Measurements from ENCODE around the gene MYZAP.

MYZAP gene

GRCh38 chr15:57651445-57651844, 59.7 kb downstream of the MYZAP start:
- H3K36me3 ChIP-seq (ENCODE audit: control insufficient read depth, insufficient read depth, low read length, severe bottlenecking), result peaks cover 5% of the 10 kb centered on the region
- no peak overlapping the region for H3K4me3 ChIP-seq (ENCODE audit: low read length)
- H3K9ac ChIP-seq (ENCODE audit: low read length), result no peak overlapping the region
- H3K27me3 ChIP-seq (replicated peaks; ENCODE audit: control insufficient read depth, insufficient read depth, low read length), result no peaks in the 10 kb centered on the region
- DNase-seq (ENCODE audit: low read depth), result no peak
- no peaks in the 10 kb centered on the region for H3K9me3 ChIP-seq (ENCODE audit: control insufficient read depth, low read length)
- peaks cover 32% of the 10 kb centered on the region for H3K4me1 ChIP-seq (ENCODE audit: control insufficient read depth, insufficient read depth, low read length)

GRCh38 chr15:57652481-57652880, 60.8 kb downstream of the MYZAP start:
- H3K4me1 ChIP-seq (ENCODE audit: control insufficient read depth, insufficient read depth, low read length), result peaks cover 28% of the 10 kb centered on the region
- no peak for DNase-seq (ENCODE audit: low read depth)
- no peaks in the 10 kb centered on the region for H3K36me3 ChIP-seq (ENCODE audit: control insufficient read depth, insufficient read depth, low read length, severe bottlenecking)
- no peaks in the 10 kb centered on the region for H3K27me3 ChIP-seq (replicated peaks; ENCODE audit: control insufficient read depth, insufficient read depth, low read length)
- H3K9me3 ChIP-seq (ENCODE audit: control insufficient read depth, low read length), result no peaks in the 10 kb centered on the region
- no peak overlapping the region for H3K9ac ChIP-seq (ENCODE audit: low read length)
- H3K4me3 ChIP-seq (ENCODE audit: low read length), result no peak overlapping the region

- peak; percentile 88 for DNase-seq (ENCODE audit: low read depth)
- H3K4me3 ChIP-seq (ENCODE audit: low read length), result peak overlapping the region; percentile 55
- H3K9ac ChIP-seq (ENCODE audit: low read length), result peak overlapping the region; percentile 18
- H3K9me3 ChIP-seq (ENCODE audit: control insufficient read depth, low read length), result no peaks in the 10 kb centered on the region
- H3K4me1 ChIP-seq (ENCODE audit: control insufficient read depth, insufficient read depth, low read length), result peaks cover 23% of the 10 kb centered on the region
- no peaks in the 10 kb centered on the region for H3K36me3 ChIP-seq (ENCODE audit: control insufficient read depth, insufficient read depth, low read length, severe bottlenecking)
- no peaks in the 10 kb centered on the region for H3K27me3 ChIP-seq (replicated peaks; ENCODE audit: control insufficient read depth, insufficient read depth, low read length)
Measured at GRCh38 chr15:57654153-57654852, 62.6 kb downstream of the MYZAP start.

DNA sequence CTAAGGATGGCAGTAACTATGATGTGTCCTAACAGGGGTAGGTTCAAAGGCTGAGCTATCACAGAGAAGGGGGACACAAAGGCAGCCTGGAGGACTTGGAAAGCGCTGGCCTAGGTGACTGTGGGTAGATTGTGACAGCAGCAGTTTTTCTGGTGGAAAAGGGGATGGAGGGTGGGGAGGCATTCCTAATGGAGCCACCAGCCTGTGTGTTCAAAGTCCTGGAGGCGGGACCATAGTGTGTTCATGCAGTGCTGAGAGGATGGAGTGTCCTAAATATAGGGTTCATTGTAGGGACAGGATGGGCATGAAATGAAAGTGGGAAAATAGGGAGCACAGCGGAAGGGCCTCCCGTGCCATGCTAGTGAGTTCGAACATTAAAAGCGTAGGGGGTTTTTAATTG, 63.3 kb downstream of the MYZAP start:
- Histone ChIP-seq H3K4me3 (ENCODE audit: low read length) (peak overlapping the region; percentile 55), H3K27me3 (replicated peaks; ENCODE audit: control insufficient read depth, insufficient read depth, low read length) (no peaks in the 10 kb centered on the region), H3K4me1 (ENCODE audit: control insufficient read depth, insufficient read depth, low read length) (peaks cover 19% of the 10 kb centered on the region), H3K9ac (ENCODE audit: low read length) (peak overlapping the region; percentile 18), H3K9me3 (ENCODE audit: control insufficient read depth, low read length) (no peaks in the 10 kb centered on the region), H3K36me3 (ENCODE audit: control insufficient read depth, insufficient read depth, low read length, severe bottlenecking) (no peaks in the 10 kb centered on the region)
- no peak for DNase-seq (ENCODE audit: low read depth)

GRCh38 chr15:57655809-57656208, 64.1 kb downstream of the MYZAP start:
- DNase-seq (ENCODE audit: low read depth), result no peak
- Histone ChIP-seq H3K4me3 (ENCODE audit: low read length) (no peak overlapping the region), H3K36me3 (ENCODE audit: control insufficient read depth, insufficient read depth, low read length, severe bottlenecking) (no peaks in the 10 kb centered on the region), H3K27me3 (replicated peaks; ENCODE audit: control insufficient read depth, insufficient read depth, low read length) (no peaks in the 10 kb centered on the region), H3K9ac (ENCODE audit: low read length) (no peak overlapping the region), H3K9me3 (ENCODE audit: control insufficient read depth, low read length) (no peaks in the 10 kb centered on the region), H3K4me1 (ENCODE audit: control insufficient read depth, insufficient read depth, low read length) (peaks cover 19% of the 10 kb centered on the region)

DNA sequence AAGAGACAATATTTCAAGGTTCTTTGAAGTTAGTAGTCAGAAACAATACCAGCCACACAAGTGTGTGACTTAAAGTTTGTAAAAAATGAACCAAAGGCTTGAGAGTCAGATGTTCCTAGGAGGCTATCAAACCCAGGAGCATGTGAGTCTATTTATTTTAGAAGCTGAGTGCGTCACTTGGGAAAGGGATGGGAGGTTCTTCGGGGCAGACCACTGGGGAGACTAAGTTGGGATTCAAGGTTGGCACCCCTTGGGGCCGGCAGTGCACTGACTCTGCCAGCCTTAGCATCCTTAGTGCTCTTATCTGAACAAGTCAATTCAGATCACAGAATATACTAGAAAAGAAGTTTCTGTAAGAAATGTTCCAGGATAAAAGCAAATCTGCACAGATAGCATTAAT, 64.7 kb downstream of the MYZAP start:
- no peak for DNase-seq (ENCODE audit: low read depth)
- H3K4me1 ChIP-seq (ENCODE audit: control insufficient read depth, insufficient read depth, low read length), result peaks cover 16% of the 10 kb centered on the region
- H3K9me3 ChIP-seq (ENCODE audit: control insufficient read depth, low read length), result no peaks in the 10 kb centered on the region
- no peak overlapping the region for H3K4me3 ChIP-seq (ENCODE audit: low read length)
- peaks cover 3% of the 10 kb centered on the region for H3K36me3 ChIP-seq (ENCODE audit: control insufficient read depth, insufficient read depth, low read length, severe bottlenecking)
- no peak overlapping the region for H3K9ac ChIP-seq (ENCODE audit: low read length)
- H3K27me3 ChIP-seq (replicated peaks; ENCODE audit: control insufficient read depth, insufficient read depth, low read length), result no peaks in the 10 kb centered on the region

- peaks cover 8% of the 10 kb centered on the region for H3K36me3 ChIP-seq (ENCODE audit: control insufficient read depth, insufficient read depth, low read length, severe bottlenecking)
- peaks cover 13% of the 10 kb centered on the region for H3K4me1 ChIP-seq (ENCODE audit: control insufficient read depth, insufficient read depth, low read length)
- no peaks in the 10 kb centered on the region for H3K27me3 ChIP-seq (replicated peaks; ENCODE audit: control insufficient read depth, insufficient read depth, low read length)
- no peak for DNase-seq (ENCODE audit: low read depth)
- no peaks in the 10 kb centered on the region for H3K9me3 ChIP-seq (ENCODE audit: control insufficient read depth, low read length)
- no peak overlapping the region for H3K9ac ChIP-seq (ENCODE audit: low read length)
- H3K4me3 ChIP-seq (ENCODE audit: low read length), result no peak overlapping the region
Measured at GRCh38 chr15:57657619-57658018, 65.9 kb downstream of the MYZAP start.

GRCh38 chr15:57662091-57662744, 70.5 kb downstream of the MYZAP start:
- no peak overlapping the region for H3K9ac ChIP-seq (ENCODE audit: low read length)
- H3K4me1 ChIP-seq (ENCODE audit: control insufficient read depth, insufficient read depth, low read length), result peaks cover 4% of the 10 kb centered on the region
- no peak for DNase-seq (ENCODE audit: low read depth)
- H3K4me3 ChIP-seq (ENCODE audit: low read length), result no peak overlapping the region
- H3K9me3 ChIP-seq (ENCODE audit: control insufficient read depth, low read length), result no peaks in the 10 kb centered on the region
- H3K27me3 ChIP-seq (replicated peaks; ENCODE audit: control insufficient read depth, insufficient read depth, low read length), result no peaks in the 10 kb centered on the region
- H3K36me3 ChIP-seq (ENCODE audit: control insufficient read depth, insufficient read depth, low read length, severe bottlenecking), result peaks cover 8% of the 10 kb centered on the region

DNA sequence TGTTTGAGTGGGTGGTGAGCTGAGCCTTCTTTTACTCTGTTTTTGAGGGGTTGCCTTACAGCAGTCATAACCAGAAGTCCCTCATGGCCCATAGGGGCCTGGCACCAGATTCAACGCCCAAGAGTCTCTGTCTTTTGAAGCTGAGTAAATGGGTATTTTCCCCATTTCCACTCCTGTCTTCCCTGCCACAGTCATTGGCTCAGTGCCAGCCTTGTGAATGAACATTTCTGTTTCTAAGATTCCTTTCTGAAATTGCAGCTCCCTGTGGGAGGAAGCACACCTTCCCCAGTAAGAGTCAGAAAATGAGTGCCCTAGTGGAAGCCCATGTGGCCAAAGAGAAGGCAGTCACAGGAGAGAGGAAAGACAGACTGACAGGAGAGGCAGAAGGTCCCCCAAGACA, 71.1 kb downstream of the MYZAP start:
- Histone ChIP-seq H3K36me3 (ENCODE audit: control insufficient read depth, insufficient read depth, low read length, severe bottlenecking) (peaks cover 8% of the 10 kb centered on the region), H3K9ac (ENCODE audit: low read length) (no peak overlapping the region), H3K27me3 (replicated peaks; ENCODE audit: control insufficient read depth, insufficient read depth, low read length) (no peaks in the 10 kb centered on the region), H3K9me3 (ENCODE audit: control insufficient read depth, low read length) (no peaks in the 10 kb centered on the region), H3K4me3 (ENCODE audit: low read length) (no peak overlapping the region), H3K4me1 (ENCODE audit: control insufficient read depth, insufficient read depth, low read length) (peaks cover 9% of the 10 kb centered on the region)
- DNase-seq (ENCODE audit: low read depth), result no peak

DNA sequence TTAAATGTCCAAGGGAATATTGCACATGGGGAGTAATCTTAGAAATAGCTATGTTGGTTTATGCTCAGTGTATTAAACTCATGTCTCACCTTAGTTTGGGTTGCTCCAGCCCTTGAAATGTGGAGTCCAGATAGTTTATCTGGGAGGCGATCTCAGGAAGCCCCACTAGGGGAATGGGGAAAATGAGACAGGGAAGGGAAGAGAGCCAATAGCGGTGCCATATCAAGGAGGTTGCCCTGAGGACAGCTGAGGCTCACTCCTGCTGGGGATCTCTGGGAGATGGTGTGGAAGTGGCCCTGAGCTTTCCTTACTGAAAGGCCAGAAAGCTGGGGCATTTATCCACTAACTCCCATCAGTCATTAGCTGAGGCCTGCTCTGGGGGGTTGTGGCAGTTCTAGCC, 71.6 kb downstream of the MYZAP start:
- H3K4me1 ChIP-seq (ENCODE audit: control insufficient read depth, insufficient read depth, low read length), result peaks cover 10% of the 10 kb centered on the region
- no peaks in the 10 kb centered on the region for H3K9me3 ChIP-seq (ENCODE audit: control insufficient read depth, low read length)
- peaks cover 8% of the 10 kb centered on the region for H3K36me3 ChIP-seq (ENCODE audit: control insufficient read depth, insufficient read depth, low read length, severe bottlenecking)
- DNase-seq (ENCODE audit: low read depth), result no peak
- no peak overlapping the region for H3K4me3 ChIP-seq (ENCODE audit: low read length)
- no peaks in the 10 kb centered on the region for H3K27me3 ChIP-seq (replicated peaks; ENCODE audit: control insufficient read depth, insufficient read depth, low read length)
- H3K9ac ChIP-seq (ENCODE audit: low read length), result no peak overlapping the region

GRCh38 chr15:57665194-57665593, 73.5 kb downstream of the MYZAP start:
- H3K9ac ChIP-seq (ENCODE audit: low read length), result no peak overlapping the region
- peaks cover 10% of the 10 kb centered on the region for H3K4me1 ChIP-seq (ENCODE audit: control insufficient read depth, insufficient read depth, low read length)
- no peak overlapping the region for H3K4me3 ChIP-seq (ENCODE audit: low read length)
- H3K36me3 ChIP-seq (ENCODE audit: control insufficient read depth, insufficient read depth, low read length, severe bottlenecking), result peaks cover 8% of the 10 kb centered on the region
- no peaks in the 10 kb centered on the region for H3K27me3 ChIP-seq (replicated peaks; ENCODE audit: control insufficient read depth, insufficient read depth, low read length)
- no peaks in the 10 kb centered on the region for H3K9me3 ChIP-seq (ENCODE audit: control insufficient read depth, low read length)
- DNase-seq (ENCODE audit: low read depth), result no peak

All from adipocyte (in vitro differentiated cells).